ENCODE data around the gene ALPK3. TPM values are rescaled to one million over a fixed set of nuclear protein-coding genes. Genes with fewer than 3 reads are reported as not detected.

The ALPK3 gene
- total and polyA plus RNA-seq, 2 donors (not counting 3 experiments of a cell fraction or from before 2014, with no cell fraction given), result 18.4 to 36.2 TPM

GRCh38 chr15:84832448-84833040, 15.4 kb downstream of the ALPK3 start:
- TF ChIP-seq MYC (IDR thresholded peaks at IDR 0.05; ENCODE audit: low read depth, low read length) (no peak), POLR2A (IDR thresholded peaks at IDR 0.05; ENCODE audit: low read depth, low read length) (no peak), FOS (IDR thresholded peaks at IDR 0.05; ENCODE audit: borderline replicate concordance, insufficient read depth, low read length) (no peak), MAX (IDR thresholded peaks at IDR 0.05; ENCODE audit: insufficient read depth, insufficient read length) (no peak)
- Histone ChIP-seq H3K27me3 (ENCODE audit: control insufficient read depth in 2 of 2, insufficient read depth in 2 of 2, low read length in 2 of 2) (no peaks in the 10 kb centered on the region), H3K27ac (ENCODE audit: insufficient read depth, low read depth, low read length) (no peak overlapping the region), H3K9me1 (replicated peaks; ENCODE audit: control insufficient read depth, extremely low read depth, insufficient read depth, low read length) (no peaks in the 10 kb centered on the region), H2AFZ (ENCODE audit: low read depth, low read length) (no peak overlapping the region), H3K79me2 (ENCODE audit: control insufficient read depth, insufficient read depth, low read length) (no peaks in the 10 kb centered on the region), H4K20me1 (replicated peaks; ENCODE audit: control insufficient read depth, extremely low read depth, insufficient read depth, low read length) (no peaks in the 10 kb centered on the region), H3K4me1 (ENCODE audit: control insufficient read depth, extremely low read depth, insufficient read depth, low read length) (peaks cover 13% of the 10 kb centered on the region), H3K4me2 (ENCODE audit: insufficient read depth, low read length) (no peak overlapping the region), H3K4me3 (replicated peaks in 1 of 3; ENCODE audit: insufficient read depth in 1 of 3, low read depth in 1 of 3, low read length in 3 of 3) (no peak overlapping the region), H3K9ac (replicated peaks; ENCODE audit: extremely low read depth, insufficient read depth, low read length) (no peak overlapping the region), H3K9me3 (replicated peaks; ENCODE audit: control insufficient read depth, insufficient read depth, low read length) (no peaks in the 10 kb centered on the region), H3K36me3 (ENCODE audit: control insufficient read depth in 2 of 2, extremely low read depth in 1 of 2, insufficient read depth in 2 of 2, low read length in 2 of 2) (peaks cover 0 to 13% of the 10 kb centered on the region in 2 experiments)
- intact Hi-C loops (cut with micrococcal nuclease) (no loop called here), dilution Hi-C loops (cut with MboI; ENCODE audit: extremely low pct_ligation_motif_present, low sequenced_read_pairs) (loop anchor here (25.0 kb wide), 1 partner anchor 130 kb away; no protein-coding TSS in a partner anchor)
- ChIA-PET POLR2A (interaction anchor here (0.6 kb wide), 1 partner anchor 95 kb away, joined by 6 read pairs; no protein-coding TSS in a partner anchor), CTCF (interaction anchor here (0.8 to 2.2 kb wide), 6 partner anchors 10 to 96 kb away, joined by 3 to 11 read pairs (median 7); no protein-coding TSS in a partner anchor)
- DNase-seq (ENCODE audit: low read depth, low spot score) (no peak), FAIRE-seq (no peak)
- BruUV-seq (replicated peaks), result no TSS peak

GRCh38 chr15:84833447-84834228, 16.5 kb downstream of the ALPK3 start:
- Histone ChIP-seq H3K79me2 (ENCODE audit: control insufficient read depth, insufficient read depth, low read length) (no peaks in the 10 kb centered on the region), H3K27me3 (ENCODE audit: control insufficient read depth in 2 of 2, insufficient read depth in 2 of 2, low read length in 2 of 2) (no peaks in the 10 kb centered on the region), H4K20me1 (replicated peaks; ENCODE audit: control insufficient read depth, extremely low read depth, insufficient read depth, low read length) (no peaks in the 10 kb centered on the region), H3K36me3 (ENCODE audit: control insufficient read depth in 2 of 2, extremely low read depth in 1 of 2, insufficient read depth in 2 of 2, low read length in 2 of 2) (peaks cover 0 to 9% of the 10 kb centered on the region in 2 experiments), H3K4me1 (ENCODE audit: control insufficient read depth, extremely low read depth, insufficient read depth, low read length) (peaks cover 13% of the 10 kb centered on the region), H3K4me3 (replicated peaks in 1 of 3; ENCODE audit: insufficient read depth in 1 of 3, low read depth in 1 of 3, low read length in 3 of 3) (no peak overlapping the region), H3K9me3 (replicated peaks; ENCODE audit: control insufficient read depth, insufficient read depth, low read length) (no peaks in the 10 kb centered on the region), H3K4me2 (ENCODE audit: insufficient read depth, low read length) (peak overlapping the region; percentile 14), H3K9ac (replicated peaks; ENCODE audit: extremely low read depth, insufficient read depth, low read length) (no peak overlapping the region), H2AFZ (ENCODE audit: low read depth, low read length) (no peak overlapping the region), H3K27ac (ENCODE audit: insufficient read depth, low read depth, low read length) (no peak overlapping the region), H3K9me1 (replicated peaks; ENCODE audit: control insufficient read depth, extremely low read depth, insufficient read depth, low read length) (no peaks in the 10 kb centered on the region)
- peak; percentile 53 for DNase-seq (ENCODE audit: low read depth, low spot score)
- POLR2A ChIA-PET, result no interaction called here
- peak; percentile 87 for FAIRE-seq
- dilution Hi-C loops (cut with MboI; ENCODE audit: extremely low pct_ligation_motif_present, low sequenced_read_pairs) (loop anchor here (25.0 kb wide), 1 partner anchor 129 kb away; no protein-coding TSS in a partner anchor), intact Hi-C loops (cut with micrococcal nuclease) (no loop called here)
- no TSS peak for BruUV-seq (replicated peaks)
- CTCF ChIA-PET, result interaction anchor here (0.8 to 2.2 kb wide), 7 partner anchors 11 to 95 kb away, joined by 3 to 11 read pairs (median 3); no protein-coding TSS in a partner anchor
- TF ChIP-seq JUN (IDR thresholded peaks at IDR 0.05; ENCODE audit: borderline replicate concordance, insufficient read depth, insufficient read length, low read depth), result peak; percentile 36
- peak; percentile 73 for TF ChIP-seq FOS (IDR thresholded peaks at IDR 0.05; ENCODE audit: borderline replicate concordance, insufficient read depth, low read length)
- TF ChIP-seq MYC (IDR thresholded peaks at IDR 0.05; ENCODE audit: low read depth, low read length), result no peak
- peak; percentile 66 for TF ChIP-seq POLR2AphosphoS5 (IDR thresholded peaks at IDR 0.05; ENCODE audit: insufficient read depth, low read depth, low read length)

All from endothelial cell of umbilical vein (primary cell).